ENCODE measurements around the gene ZBTB17. TPM values are rescaled to one million over a fixed set of nuclear protein-coding genes. Genes with fewer than 3 reads are reported as not detected.

ZBTB17 gene
- total and polyA plus RNA-seq, 10 of the 15 experiments (the other 5 are each of a cell fraction or from before 2014, with no cell fraction given), result 0.87 to 59.4 (median 38.7) TPM

DNA sequence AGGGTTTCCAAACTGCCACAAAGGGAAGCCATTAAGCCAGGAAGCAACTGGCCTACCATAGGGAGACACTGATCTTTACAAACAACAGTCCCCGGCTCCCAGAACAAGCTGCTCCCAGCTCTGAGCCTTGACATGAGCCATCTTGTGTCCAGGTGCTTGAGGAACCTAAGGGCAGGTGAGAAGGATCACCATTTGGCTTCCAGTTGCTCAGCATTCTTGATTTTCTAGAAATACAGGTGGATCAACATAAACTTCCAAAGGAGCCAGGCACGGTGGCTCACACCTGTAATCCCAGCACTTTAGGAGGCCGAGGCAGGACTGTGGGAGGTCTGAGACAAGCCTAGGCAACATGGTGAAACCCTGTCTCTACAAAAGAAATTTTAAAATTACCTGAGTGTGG lies 21.6 kb downstream of the ZBTB17 start (continued):
- no peak for TF ChIP-seq ZNF217 (IDR thresholded peaks at IDR 0.05)
- TF ChIP-seq HDAC6 (IDR thresholded peaks at IDR 0.05; ENCODE audit: unreplicated experiment), result no peak
- no peak for TF ChIP-seq IRF4 (IDR thresholded peaks at IDR 0.05; ENCODE audit: low read depth, low read length)
- no peak for TF ChIP-seq RCOR1 (conservative IDR thresholded peaks at IDR 0.05; ENCODE audit: low read depth, low read length)
- no peak for TF ChIP-seq NKRF (conservative IDR thresholded peaks at IDR 0.05)
- TF ChIP-seq ZNF592 (IDR thresholded peaks at IDR 0.05), result no peak
- no peak for TF ChIP-seq CBX3 (IDR thresholded peaks at IDR 0.05; ENCODE audit: borderline replicate concordance, low read depth)
- TF ChIP-seq NFYB (IDR thresholded peaks at IDR 0.05; ENCODE audit: insufficient read depth, low read depth, low read length), result no peak
